GM12891 (cell line): Measurements from ENCODE around the gene BAX.

ENCODE experiments used
- PAX5 ChIP-seq: IDR thresholded peaks from 2 replicates; pipeline ENCODE4 v1.6.1; 2011; ENCODE audit warnings: low read length, moderate library complexity, mild to moderate bottlenecking; ENCODE audit not compliant: insufficient read depth, severe bottlenecking
- POLR2A ChIP-seq: IDR thresholded peaks from 2 replicates; pipeline ENCODE4 v1.6.1; 2011; ENCODE audit warnings: low read depth, low read length, control low read depth
- POLR2AphosphoS5 ChIP-seq: IDR thresholded peaks from 2 replicates; pipeline ENCODE4 v1.6.1; 2011; ENCODE audit warnings: low read depth, low read length, control low read depth
- POU2F2 ChIP-seq: IDR thresholded peaks from 2 replicates; pipeline ENCODE4 v1.6.1; 2011; ENCODE audit warnings: low read depth, mild to moderate bottlenecking, control low read depth, low read length, moderate library complexity
- SPI1 ChIP-seq: IDR thresholded peaks from 2 replicates; pipeline ENCODE4 v1.6.1; 2011; ENCODE audit warnings: low read depth, low read length, control low read depth
- TAF1 ChIP-seq: IDR thresholded peaks from 2 replicates; pipeline ENCODE4 v1.6.1; 2011; ENCODE audit warnings: low read depth, low read length, control low read depth

GRCh38 chr19:48925240-48925843 lies 29.3 kb upstream of the BAX start:
- TF ChIP-seq TAF1 (no peak), POLR2A (no peak), POLR2AphosphoS5 (no peak), PAX5 (no peak), SPI1 (no peak), POU2F2 (no peak)
